DND-41 (cell line): ENCODE results near the gene HDAC8.

Experiments used
- EZH2 ChIP-seq: IDR thresholded peaks from 3 replicates; pipeline ENCODE4 v1.6.1; 2012; ENCODE audit warnings: borderline replicate concordance, low read depth, mild to moderate bottlenecking, moderate library complexity, low read length, inconsistent platforms; ENCODE audit not compliant: severe bottlenecking
- TF ChIP-seq, protein P1 (sequence below): IDR thresholded peaks from 2 replicates; pipeline ENCODE4 v1.5.1; 2012; ENCODE audit warnings: borderline replicate concordance, low read length, moderate library complexity, mild to moderate bottlenecking; ENCODE audit not compliant: poor library complexity, severe bottlenecking; ENCODE audit errors: extremely low read depth

DNA sequence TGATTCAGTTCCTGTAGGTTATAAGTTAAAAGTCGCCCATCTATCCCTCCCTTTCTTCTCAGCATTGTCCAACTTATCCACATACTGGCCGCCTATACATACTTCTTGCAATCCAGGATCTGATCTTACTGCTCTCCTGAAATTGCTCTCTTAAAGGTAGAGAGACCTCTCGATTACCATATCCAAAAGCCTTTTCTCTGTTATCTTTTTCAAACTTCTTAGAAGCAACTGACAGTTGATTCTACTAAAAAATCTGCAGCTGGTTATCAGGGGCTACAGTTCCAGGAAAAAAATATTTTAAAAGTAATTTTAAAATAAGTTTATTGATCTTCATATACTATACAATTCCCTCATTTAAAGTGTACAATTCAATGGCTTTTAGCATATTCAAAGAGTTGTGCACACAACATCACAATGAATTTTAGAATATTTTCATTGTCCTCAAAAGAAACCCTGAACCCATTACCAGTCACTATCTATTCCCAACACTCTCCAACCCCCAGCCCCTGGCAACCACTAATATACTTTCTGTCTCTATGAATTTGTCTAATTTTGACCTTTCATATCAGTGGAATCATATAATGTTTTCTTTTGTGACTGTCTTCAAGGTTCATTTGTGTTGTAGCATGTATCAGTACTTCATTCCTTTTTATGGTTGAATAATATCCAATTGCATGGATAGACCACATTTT, 102.0 kb downstream of the HDAC8 start:
- TF ChIP-seq, protein P1, sequence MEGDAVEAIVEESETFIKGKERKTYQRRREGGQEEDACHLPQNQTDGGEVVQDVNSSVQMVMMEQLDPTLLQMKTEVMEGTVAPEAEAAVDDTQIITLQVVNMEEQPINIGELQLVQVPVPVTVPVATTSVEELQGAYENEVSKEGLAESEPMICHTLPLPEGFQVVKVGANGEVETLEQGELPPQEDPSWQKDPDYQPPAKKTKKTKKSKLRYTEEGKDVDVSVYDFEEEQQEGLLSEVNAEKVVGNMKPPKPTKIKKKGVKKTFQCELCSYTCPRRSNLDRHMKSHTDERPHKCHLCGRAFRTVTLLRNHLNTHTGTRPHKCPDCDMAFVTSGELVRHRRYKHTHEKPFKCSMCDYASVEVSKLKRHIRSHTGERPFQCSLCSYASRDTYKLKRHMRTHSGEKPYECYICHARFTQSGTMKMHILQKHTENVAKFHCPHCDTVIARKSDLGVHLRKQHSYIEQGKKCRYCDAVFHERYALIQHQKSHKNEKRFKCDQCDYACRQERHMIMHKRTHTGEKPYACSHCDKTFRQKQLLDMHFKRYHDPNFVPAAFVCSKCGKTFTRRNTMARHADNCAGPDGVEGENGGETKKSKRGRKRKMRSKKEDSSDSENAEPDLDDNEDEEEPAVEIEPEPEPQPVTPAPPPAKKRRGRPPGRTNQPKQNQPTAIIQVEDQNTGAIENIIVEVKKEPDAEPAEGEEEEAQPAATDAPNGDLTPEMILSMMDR = no peak
- TF ChIP-seq EZH2 = no peak
